ENCODE measurements around the gene RAB28.

RAB28 gene

DNA sequence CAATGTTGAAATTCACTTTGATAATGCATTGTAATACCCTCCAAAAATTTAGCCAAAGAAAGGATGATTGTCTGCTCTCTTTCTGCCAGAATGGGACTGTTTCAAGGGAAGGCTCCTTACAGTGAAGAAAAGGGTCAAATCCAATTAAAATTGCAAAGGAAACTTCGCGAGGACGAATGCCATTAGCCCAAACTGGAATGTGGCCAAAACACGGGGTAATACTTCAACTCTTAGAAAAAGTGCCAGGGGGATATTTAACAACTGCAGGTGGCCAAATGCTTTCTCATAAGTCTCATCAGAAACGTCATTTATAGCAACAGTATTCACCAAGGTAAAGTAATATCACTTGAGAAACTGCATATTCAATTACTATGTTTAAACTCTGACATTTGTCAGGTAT, 31.1 kb upstream of the RAB28 start:
- no peak for ATAC-seq
- no peak for TF ChIP-seq ZFP3 (CRISPR knock-in tag; IDR thresholded peaks at IDR 0.05)
- no peak for TF ChIP-seq ESRRG (CRISPR knock-in tag; IDR thresholded peaks at IDR 0.05)

DNA sequence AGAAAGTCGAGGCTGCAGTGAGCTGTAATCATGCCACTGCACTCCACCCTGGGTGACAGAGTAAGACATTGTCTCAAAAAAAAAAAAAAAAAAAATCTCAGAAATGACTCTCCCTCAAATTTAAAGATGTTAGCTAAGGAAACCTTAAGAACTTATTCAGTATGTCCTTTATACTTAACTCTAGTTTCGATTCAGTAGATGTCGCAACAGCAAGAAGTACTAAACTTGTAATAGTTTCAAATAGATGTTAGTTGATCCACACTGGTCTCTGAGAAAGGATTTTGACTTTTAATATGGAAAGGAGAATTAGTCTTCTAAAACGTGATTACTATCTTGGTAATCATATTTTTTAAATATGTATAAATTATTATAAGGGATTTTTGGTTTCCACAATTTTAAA, 30.6 kb upstream of the RAB28 start:
- TF ChIP-seq BACH2 (CRISPR knock-in tag; IDR thresholded peaks at IDR 0.05; ENCODE audit: borderline replicate concordance) (no peak), CSDC2 (CRISPR knock-in tag; IDR thresholded peaks at IDR 0.05) (no peak), ZNF565 (CRISPR knock-in tag; conservative IDR thresholded peaks at IDR 0.05; ENCODE audit: low read depth) (no peak), ZFP3 (CRISPR knock-in tag; IDR thresholded peaks at IDR 0.05) (no peak), ZC3H10 (CRISPR knock-in tag; IDR thresholded peaks at IDR 0.05) (no peak), TCF4 (CRISPR knock-in tag; IDR thresholded peaks at IDR 0.05; ENCODE audit: borderline replicate concordance) (no peak), ZNF8 (CRISPR knock-in tag; IDR thresholded peaks at IDR 0.05) (no peak), TOX (CRISPR knock-in tag; IDR thresholded peaks at IDR 0.05; ENCODE audit: borderline replicate concordance) (no peak), OSR1 (CRISPR knock-in tag; IDR thresholded peaks at IDR 0.05) (no peak), RARB (CRISPR knock-in tag; IDR thresholded peaks at IDR 0.05) (no peak), ARNTL (CRISPR knock-in tag; IDR thresholded peaks at IDR 0.05; ENCODE audit: borderline replicate concordance, low read depth) (no peak), ISL1 (CRISPR knock-in tag; IDR thresholded peaks at IDR 0.05) (no peak), SNAI2 (CRISPR knock-in tag; IDR thresholded peaks at IDR 0.05) (no peak), ZFP30 (CRISPR knock-in tag; IDR thresholded peaks at IDR 0.05) (no peak)
- TF ChIP-seq, protein P1, sequence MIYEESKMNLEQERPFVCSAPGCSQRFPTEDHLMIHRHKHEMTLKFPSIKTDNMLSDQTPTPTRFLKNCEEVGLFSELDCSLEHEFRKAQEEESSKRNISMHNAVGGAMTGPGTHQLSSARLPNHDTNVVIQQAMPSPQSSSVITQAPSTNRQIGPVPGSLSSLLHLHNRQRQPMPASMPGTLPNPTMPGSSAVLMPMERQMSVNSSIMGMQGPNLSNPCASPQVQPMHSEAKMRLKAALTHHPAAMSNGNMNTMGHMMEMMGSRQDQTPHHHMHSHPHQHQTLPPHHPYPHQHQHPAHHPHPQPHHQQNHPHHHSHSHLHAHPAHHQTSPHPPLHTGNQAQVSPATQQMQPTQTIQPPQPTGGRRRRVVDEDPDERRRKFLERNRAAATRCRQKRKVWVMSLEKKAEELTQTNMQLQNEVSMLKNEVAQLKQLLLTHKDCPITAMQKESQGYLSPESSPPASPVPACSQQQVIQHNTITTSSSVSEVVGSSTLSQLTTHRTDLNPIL (CRISPR knock-in tag; IDR thresholded peaks at IDR 0.05; ENCODE audit: low read depth) = no peak
- TF ChIP-seq, protein P2, sequence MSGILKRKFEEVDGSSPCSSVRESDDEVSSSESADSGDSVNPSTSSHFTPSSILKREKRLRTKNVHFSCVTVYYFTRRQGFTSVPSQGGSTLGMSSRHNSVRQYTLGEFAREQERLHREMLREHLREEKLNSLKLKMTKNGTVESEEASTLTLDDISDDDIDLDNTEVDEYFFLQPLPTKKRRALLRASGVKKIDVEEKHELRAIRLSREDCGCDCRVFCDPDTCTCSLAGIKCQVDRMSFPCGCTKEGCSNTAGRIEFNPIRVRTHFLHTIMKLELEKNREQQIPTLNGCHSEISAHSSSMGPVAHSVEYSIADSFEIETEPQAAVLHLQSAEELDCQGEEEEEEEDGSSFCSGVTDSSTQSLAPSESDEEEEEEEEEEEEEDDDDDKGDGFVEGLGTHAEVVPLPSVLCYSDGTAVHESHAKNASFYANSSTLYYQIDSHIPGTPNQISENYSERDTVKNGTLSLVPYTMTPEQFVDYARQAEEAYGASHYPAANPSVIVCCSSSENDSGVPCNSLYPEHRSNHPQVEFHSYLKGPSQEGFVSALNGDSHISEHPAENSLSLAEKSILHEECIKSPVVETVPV (CRISPR knock-in tag; IDR thresholded peaks at IDR 0.05) = no peak
- no peak for ATAC-seq

DNA sequence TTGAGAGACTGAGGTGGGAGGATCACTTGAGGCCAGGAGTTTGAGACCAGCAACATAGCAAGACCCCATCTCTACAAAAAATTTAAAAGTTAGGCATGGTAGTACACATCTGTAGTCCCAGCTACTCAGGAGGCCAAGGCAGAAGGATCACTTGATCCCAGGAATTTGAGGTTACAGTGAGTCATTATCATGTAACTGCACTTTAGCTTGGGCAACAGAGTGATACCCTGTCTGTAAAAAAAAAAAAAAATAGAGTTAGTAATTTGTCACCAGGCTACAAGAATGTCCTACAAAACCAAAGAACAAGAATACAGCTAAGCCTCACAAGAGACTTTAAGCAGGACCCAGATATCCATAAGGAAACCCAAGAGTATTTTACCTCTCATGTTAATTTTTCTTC, 27.0 kb upstream of the RAB28 start:
- TF ChIP-seq OSR1 (CRISPR knock-in tag; IDR thresholded peaks at IDR 0.05) (no peak), ZFP3 (CRISPR knock-in tag; IDR thresholded peaks at IDR 0.05) (no peak), ESRRG (CRISPR knock-in tag; IDR thresholded peaks at IDR 0.05) (no peak), ZNF70 (CRISPR knock-in tag; IDR thresholded peaks at IDR 0.05) (no peak), BACH2 (CRISPR knock-in tag; IDR thresholded peaks at IDR 0.05; ENCODE audit: borderline replicate concordance) (no peak), GLIS3 (CRISPR knock-in tag; IDR thresholded peaks at IDR 0.05) (no peak), ZNF565 (CRISPR knock-in tag; conservative IDR thresholded peaks at IDR 0.05; ENCODE audit: low read depth) (no peak), TCF4 (CRISPR knock-in tag; IDR thresholded peaks at IDR 0.05; ENCODE audit: borderline replicate concordance) (no peak), PPARA (CRISPR knock-in tag; IDR thresholded peaks at IDR 0.05; ENCODE audit: borderline replicate concordance) (no peak), CSDC2 (CRISPR knock-in tag; IDR thresholded peaks at IDR 0.05) (no peak)
- TF ChIP-seq, protein P3, sequence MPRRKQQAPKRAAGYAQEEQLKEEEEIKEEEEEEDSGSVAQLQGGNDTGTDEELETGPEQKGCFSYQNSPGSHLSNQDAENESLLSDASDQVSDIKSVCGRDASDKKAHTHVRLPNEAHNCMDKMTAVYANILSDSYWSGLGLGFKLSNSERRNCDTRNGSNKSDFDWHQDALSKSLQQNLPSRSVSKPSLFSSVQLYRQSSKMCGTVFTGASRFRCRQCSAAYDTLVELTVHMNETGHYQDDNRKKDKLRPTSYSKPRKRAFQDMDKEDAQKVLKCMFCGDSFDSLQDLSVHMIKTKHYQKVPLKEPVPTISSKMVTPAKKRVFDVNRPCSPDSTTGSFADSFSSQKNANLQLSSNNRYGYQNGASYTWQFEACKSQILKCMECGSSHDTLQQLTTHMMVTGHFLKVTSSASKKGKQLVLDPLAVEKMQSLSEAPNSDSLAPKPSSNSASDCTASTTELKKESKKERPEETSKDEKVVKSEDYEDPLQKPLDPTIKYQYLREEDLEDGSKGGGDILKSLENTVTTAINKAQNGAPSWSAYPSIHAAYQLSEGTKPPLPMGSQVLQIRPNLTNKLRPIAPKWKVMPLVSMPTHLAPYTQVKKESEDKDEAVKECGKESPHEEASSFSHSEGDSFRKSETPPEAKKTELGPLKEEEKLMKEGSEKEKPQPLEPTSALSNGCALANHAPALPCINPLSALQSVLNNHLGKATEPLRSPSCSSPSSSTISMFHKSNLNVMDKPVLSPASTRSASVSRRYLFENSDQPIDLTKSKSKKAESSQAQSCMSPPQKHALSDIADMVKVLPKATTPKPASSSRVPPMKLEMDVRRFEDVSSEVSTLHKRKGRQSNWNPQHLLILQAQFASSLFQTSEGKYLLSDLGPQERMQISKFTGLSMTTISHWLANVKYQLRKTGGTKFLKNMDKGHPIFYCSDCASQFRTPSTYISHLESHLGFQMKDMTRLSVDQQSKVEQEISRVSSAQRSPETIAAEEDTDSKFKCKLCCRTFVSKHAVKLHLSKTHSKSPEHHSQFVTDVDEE (CRISPR knock-in tag; IDR thresholded peaks at IDR 0.05) = no peak
- ATAC-seq = no peak

DNA sequence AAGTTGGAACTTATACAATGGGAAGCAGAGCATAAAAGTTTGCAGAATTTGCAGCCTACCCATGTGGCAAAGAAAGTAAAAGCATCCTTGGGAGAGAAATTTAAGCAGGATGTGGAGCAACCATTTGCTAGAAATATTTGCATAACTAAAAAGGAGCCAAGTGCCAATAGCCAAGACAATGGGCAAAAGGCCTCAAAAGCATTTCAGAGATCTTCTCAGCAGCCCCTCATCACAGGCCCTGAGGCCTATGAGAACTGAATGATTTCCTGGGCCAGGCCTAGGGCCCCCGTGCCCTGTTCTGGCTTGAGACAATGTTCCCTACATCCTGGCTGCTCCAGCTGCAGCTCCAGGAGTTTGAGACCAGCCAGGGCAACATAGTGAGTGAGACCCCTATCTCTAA, 25.3 kb upstream of the RAB28 start:
- ATAC-seq = no peak
- TF ChIP-seq ZC3H10 (CRISPR knock-in tag; IDR thresholded peaks at IDR 0.05) (no peak), ZNF565 (CRISPR knock-in tag; conservative IDR thresholded peaks at IDR 0.05; ENCODE audit: low read depth) (no peak), ISL1 (CRISPR knock-in tag; IDR thresholded peaks at IDR 0.05) (no peak), SNAI2 (CRISPR knock-in tag; IDR thresholded peaks at IDR 0.05) (no peak), PPARA (CRISPR knock-in tag; IDR thresholded peaks at IDR 0.05; ENCODE audit: borderline replicate concordance) (no peak), ARNTL (CRISPR knock-in tag; IDR thresholded peaks at IDR 0.05; ENCODE audit: borderline replicate concordance, low read depth) (no peak), RARB (CRISPR knock-in tag; IDR thresholded peaks at IDR 0.05) (no peak)
- TF ChIP-seq, protein P4, sequence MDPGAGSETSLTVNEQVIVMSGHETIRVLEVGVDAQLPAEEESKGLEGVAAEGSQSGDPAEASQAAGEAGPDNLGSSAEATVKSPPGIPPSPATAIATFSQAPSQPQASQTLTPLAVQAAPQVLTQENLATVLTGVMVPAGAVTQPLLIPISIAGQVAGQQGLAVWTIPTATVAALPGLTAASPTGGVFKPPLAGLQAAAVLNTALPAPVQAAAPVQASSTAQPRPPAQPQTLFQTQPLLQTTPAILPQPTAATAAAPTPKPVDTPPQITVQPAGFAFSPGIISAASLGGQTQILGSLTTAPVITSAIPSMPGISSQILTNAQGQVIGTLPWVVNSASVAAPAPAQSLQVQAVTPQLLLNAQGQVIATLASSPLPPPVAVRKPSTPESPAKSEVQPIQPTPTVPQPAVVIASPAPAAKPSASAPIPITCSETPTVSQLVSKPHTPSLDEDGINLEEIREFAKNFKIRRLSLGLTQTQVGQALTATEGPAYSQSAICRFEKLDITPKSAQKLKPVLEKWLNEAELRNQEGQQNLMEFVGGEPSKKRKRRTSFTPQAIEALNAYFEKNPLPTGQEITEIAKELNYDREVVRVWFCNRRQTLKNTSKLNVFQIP (CRISPR knock-in tag; IDR thresholded peaks at IDR 0.05; ENCODE audit: borderline replicate concordance, low read depth) = no peak
- TF ChIP-seq, protein P3 (CRISPR knock-in tag; IDR thresholded peaks at IDR 0.05) = no peak
